Measurements from ENCODE around the gene ARPIN.

The ARPIN gene

GRCh38 chr15:89851673-89852341 is 60.9 kb downstream of the ARPIN start:
- TF ChIP-seq EP300 (IDR thresholded peaks at IDR 0.05; ENCODE audit: borderline replicate concordance) = no peak
- TF ChIP-seq RAD21 (IDR thresholded peaks at IDR 0.05; ENCODE audit: low read depth) = no peak
- no peak for TF ChIP-seq TAF1 (IDR thresholded peaks at IDR 0.05; ENCODE audit: low read depth)
- no peak for TF ChIP-seq TEAD4 (IDR thresholded peaks at IDR 0.05)
- TF ChIP-seq CEBPB (IDR thresholded peaks at IDR 0.05) = no peak
- TF ChIP-seq CREB1 (IDR thresholded peaks at IDR 0.05; ENCODE audit: low read depth) = no peak
- TF ChIP-seq, protein P1, sequence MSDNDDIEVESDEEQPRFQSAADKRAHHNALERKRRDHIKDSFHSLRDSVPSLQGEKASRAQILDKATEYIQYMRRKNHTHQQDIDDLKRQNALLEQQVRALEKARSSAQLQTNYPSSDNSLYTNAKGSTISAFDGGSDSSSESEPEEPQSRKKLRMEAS (IDR thresholded peaks at IDR 0.05) = no peak
- TF ChIP-seq NFIC (IDR thresholded peaks at IDR 0.05) = no peak
- TF ChIP-seq, protein P2, sequence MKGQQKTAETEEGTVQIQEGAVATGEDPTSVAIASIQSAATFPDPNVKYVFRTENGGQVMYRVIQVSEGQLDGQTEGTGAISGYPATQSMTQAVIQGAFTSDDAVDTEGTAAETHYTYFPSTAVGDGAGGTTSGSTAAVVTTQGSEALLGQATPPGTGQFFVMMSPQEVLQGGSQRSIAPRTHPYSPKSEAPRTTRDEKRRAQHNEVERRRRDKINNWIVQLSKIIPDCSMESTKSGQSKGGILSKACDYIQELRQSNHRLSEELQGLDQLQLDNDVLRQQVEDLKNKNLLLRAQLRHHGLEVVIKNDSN (IDR thresholded peaks at IDR 0.05) = no peak
- no peak for TF ChIP-seq YY1 (IDR thresholded peaks at IDR 0.05; ENCODE audit: low read depth)
- no peak for TF ChIP-seq TCF12 (IDR thresholded peaks at IDR 0.05; ENCODE audit: low read depth)
- TF ChIP-seq FOXM1 (IDR thresholded peaks at IDR 0.05; ENCODE audit: borderline replicate concordance, low read depth) = no peak
- TF ChIP-seq ZBTB7A (IDR thresholded peaks at IDR 0.05; ENCODE audit: low read depth) = no peak
- TF ChIP-seq EGR1 (IDR thresholded peaks at IDR 0.05) = no peak
- TF ChIP-seq, protein P3, sequence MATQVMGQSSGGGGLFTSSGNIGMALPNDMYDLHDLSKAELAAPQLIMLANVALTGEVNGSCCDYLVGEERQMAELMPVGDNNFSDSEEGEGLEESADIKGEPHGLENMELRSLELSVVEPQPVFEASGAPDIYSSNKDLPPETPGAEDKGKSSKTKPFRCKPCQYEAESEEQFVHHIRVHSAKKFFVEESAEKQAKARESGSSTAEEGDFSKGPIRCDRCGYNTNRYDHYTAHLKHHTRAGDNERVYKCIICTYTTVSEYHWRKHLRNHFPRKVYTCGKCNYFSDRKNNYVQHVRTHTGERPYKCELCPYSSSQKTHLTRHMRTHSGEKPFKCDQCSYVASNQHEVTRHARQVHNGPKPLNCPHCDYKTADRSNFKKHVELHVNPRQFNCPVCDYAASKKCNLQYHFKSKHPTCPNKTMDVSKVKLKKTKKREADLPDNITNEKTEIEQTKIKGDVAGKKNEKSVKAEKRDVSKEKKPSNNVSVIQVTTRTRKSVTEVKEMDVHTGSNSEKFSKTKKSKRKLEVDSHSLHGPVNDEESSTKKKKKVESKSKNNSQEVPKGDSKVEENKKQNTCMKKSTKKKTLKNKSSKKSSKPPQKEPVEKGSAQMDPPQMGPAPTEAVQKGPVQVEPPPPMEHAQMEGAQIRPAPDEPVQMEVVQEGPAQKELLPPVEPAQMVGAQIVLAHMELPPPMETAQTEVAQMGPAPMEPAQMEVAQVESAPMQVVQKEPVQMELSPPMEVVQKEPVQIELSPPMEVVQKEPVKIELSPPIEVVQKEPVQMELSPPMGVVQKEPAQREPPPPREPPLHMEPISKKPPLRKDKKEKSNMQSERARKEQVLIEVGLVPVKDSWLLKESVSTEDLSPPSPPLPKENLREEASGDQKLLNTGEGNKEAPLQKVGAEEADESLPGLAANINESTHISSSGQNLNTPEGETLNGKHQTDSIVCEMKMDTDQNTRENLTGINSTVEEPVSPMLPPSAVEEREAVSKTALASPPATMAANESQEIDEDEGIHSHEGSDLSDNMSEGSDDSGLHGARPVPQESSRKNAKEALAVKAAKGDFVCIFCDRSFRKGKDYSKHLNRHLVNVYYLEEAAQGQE (IDR thresholded peaks at IDR 0.05; ENCODE audit: low read depth) = no peak

- no peak for TF ChIP-seq NFIC (IDR thresholded peaks at IDR 0.05)
- TF ChIP-seq FOXM1 (IDR thresholded peaks at IDR 0.05; ENCODE audit: borderline replicate concordance, low read depth) = no peak
- TF ChIP-seq CREB1 (IDR thresholded peaks at IDR 0.05; ENCODE audit: low read depth) = no peak
- TF ChIP-seq EGR1 (IDR thresholded peaks at IDR 0.05) = no peak
- TF ChIP-seq, protein P1 (IDR thresholded peaks at IDR 0.05) = no peak
- TF ChIP-seq, protein P2 (IDR thresholded peaks at IDR 0.05) = no peak
- TF ChIP-seq ZBTB7A (IDR thresholded peaks at IDR 0.05; ENCODE audit: low read depth) = no peak
- TF ChIP-seq TAF1 (IDR thresholded peaks at IDR 0.05; ENCODE audit: low read depth) = no peak
- TF ChIP-seq, protein P3 (IDR thresholded peaks at IDR 0.05; ENCODE audit: low read depth) = no peak
- no peak for TF ChIP-seq RAD21 (IDR thresholded peaks at IDR 0.05; ENCODE audit: low read depth)
- TF ChIP-seq TEAD4 (IDR thresholded peaks at IDR 0.05) = no peak
- no peak for TF ChIP-seq CEBPB (IDR thresholded peaks at IDR 0.05)
- TF ChIP-seq YY1 (IDR thresholded peaks at IDR 0.05; ENCODE audit: low read depth) = no peak
- TF ChIP-seq EP300 (IDR thresholded peaks at IDR 0.05; ENCODE audit: borderline replicate concordance) = no peak
- no peak for TF ChIP-seq TCF12 (IDR thresholded peaks at IDR 0.05; ENCODE audit: low read depth)
These were observed 63.8 kb downstream of the ARPIN start for GRCh38 chr15:89848970-89849292.

DNA sequence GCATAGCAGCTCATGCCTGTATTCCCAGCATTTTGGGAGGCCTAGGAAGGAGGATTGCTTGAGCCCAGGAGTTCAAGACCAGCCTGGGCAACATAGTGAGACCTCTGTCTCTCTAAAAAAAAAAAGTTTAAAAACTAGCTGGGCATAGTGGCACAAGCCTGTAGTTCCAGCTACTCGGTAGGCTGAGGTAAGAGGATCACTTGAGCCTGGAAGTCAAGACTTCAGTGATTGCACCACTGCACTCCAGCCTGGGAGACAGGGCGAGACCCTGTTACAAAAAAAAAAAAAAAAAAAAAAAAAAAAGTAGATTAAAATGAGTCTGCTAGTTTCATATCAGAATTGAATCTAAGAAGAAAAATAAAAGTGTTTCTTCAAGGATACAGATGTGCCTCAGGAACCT is 65.7 kb downstream of the ARPIN start:
- TF ChIP-seq EP300 (IDR thresholded peaks at IDR 0.05; ENCODE audit: borderline replicate concordance) = no peak
- TF ChIP-seq CEBPB (IDR thresholded peaks at IDR 0.05) = no peak
- TF ChIP-seq, protein P3 (IDR thresholded peaks at IDR 0.05; ENCODE audit: low read depth) = no peak
- TF ChIP-seq NFIC (IDR thresholded peaks at IDR 0.05) = no peak
- no peak for TF ChIP-seq TEAD4 (IDR thresholded peaks at IDR 0.05)
- TF ChIP-seq, protein P1 (IDR thresholded peaks at IDR 0.05) = no peak
- no peak for TF ChIP-seq CREB1 (IDR thresholded peaks at IDR 0.05; ENCODE audit: low read depth)
- no peak for TF ChIP-seq RAD21 (IDR thresholded peaks at IDR 0.05; ENCODE audit: low read depth)
- no peak for TF ChIP-seq ZBTB7A (IDR thresholded peaks at IDR 0.05; ENCODE audit: low read depth)
- TF ChIP-seq TCF12 (IDR thresholded peaks at IDR 0.05; ENCODE audit: low read depth) = no peak

GRCh38 chr15:89845305-89845893 is 67.4 kb downstream of the ARPIN start:
- TF ChIP-seq TAF1 (IDR thresholded peaks at IDR 0.05; ENCODE audit: low read depth) = no peak
- TF ChIP-seq TEAD4 (IDR thresholded peaks at IDR 0.05) = peak; percentile 48
- no peak for TF ChIP-seq ZBTB7A (IDR thresholded peaks at IDR 0.05; ENCODE audit: low read depth)
